ENCODE data around the gene ZNF189.

ZNF189 gene

DNA sequence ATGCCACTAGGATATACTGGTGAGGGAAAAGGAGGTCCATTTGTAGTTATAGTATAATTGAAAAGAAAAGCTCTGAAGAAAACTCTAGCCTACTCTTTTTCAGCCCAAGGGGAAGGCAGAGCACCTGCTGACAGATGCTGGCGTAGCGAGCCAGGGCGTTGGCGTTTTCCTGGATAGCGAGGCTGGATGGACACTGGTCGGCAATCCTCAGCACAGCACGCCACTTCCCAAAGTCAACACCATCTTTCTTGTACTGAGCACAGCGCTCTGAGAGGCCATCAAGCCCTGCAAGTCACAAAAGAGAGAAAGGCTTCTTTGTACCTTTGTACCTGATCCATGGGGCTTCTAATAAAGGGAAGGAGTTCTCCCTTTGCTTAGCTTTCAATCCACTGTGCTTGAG, 28.7 kb downstream of the ZNF189 start:
- no peak for FAIRE-seq

DNA sequence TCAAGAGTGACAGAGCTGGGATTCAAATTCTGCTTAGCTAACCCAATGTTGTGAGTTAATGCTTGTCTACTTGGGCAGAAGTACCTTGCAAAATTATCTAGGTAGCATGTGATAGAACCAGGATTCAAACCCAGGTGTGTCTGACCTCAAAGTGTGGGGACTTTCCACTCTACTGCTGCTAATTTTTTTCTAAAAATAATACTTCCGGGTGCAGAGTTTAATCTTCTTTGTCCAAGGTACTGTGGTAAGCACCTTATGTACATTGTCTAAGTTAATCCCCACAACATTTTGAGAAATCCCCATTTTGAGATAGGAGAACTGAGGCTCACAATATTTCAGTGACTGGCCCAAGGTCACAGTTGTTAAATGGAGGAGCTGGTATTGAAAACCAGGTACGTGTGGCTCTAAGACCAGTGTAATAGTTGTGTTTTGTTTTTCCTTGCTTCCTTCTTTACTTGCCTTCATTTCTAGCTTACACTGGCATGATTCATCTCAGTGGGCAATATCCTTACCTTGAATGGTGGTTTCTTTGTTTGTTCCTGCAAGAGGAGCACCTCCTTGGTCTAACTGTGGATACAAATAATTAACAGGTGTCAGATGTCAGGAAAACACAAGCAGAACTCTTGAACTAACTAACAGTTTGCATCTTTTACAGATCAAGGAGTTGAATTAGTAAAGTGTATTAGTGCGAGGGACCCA, 29.5 kb downstream of the ZNF189 start:
- FAIRE-seq = no peak

DNA sequence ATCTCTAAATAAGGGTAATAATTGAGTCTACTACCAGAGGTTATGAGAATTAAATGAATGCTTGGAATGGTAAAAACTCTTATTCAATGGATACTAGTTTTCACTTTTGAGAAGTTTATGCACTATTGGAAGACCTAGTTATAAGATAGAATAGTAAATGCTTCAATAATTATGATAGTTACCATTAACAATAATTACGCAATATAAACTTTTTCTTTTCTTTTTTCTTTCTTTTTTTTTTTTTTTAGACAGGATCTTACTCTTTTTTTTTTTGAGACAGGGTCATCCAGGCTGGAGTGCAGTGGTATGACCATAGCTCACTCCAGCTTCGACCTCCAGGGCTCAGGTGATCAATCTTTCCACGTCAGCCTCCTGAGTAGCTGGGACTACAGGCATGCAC, 30.3 kb downstream of the ZNF189 start:
- no peak for FAIRE-seq

DNA sequence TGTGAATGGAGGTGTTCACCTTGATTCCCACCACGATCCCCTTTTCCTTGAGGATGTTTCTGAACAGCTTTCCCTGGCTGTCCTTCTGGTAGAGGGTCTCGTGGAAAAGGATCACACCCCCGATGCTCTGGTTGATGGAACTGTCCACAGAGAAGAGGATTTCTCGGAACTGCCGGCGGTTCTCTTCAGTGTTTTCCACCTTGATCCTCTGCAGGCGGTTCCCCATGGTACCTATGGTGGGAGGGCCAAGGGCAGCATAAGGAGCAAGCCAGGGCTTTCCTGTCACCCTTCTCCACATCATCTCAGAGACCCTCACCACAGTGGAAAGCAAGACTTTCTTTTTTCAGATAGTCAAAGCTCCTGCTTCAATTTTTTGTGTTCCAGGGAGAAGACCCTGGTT, 31.1 kb downstream of the ZNF189 start:
- no peak for FAIRE-seq

DNA sequence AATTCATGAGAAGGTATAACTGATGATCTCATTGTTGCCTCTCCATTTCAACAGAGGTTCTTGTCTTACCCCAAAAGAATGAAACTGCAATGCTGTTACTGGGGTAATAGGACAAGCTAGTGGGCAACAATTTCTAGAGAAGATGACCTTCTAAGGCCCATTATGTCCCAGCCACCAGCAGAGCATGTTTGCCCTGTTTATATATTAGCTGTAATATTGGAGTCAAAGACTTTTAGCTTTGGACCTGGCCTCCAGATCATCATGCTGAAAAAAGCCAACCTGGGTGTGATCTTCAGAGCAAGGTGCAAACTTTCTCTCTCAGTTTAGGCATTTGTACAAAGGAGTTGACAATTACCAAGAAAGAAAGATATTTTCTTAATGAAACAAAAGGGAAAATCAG, 33.5 kb downstream of the ZNF189 start:
- no peak for FAIRE-seq

DNA sequence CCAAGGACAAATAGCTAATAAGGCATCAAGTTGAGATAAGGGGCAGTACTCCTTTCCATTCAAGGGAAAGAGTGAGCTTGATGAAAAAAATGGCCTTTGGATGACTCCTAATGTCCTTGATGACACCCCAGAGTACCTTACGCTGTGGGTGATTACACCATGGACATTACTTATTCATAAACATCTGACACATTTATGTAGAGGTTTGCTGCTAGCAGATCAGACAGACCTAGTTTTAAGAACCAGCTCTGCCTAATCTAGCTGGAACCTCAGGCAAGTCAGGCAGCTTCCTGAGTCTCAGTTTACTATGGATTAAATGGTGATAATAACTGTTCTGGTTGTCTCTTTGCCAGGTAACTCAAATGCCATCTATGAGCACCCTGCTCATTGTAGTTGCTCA, 34.1 kb downstream of the ZNF189 start:
- no peak for FAIRE-seq

DNA sequence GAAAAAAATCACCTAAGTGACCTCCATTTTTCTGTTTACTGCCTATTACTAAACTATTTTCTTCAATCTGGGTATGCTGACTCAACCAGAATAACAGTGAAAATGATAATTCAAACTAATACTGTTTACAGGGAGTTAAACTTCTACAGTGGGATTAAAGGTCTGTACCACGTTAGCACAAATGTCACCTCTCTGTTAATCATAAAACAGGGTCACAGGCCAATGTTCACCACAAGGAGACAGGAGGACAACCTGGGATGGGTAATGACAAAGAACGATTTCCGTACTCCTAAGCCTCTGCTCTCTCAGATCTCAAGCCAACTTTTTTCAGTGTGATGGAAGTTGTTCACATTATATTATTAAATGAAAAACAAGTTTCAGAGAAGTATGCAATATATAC, 34.6 kb downstream of the ZNF189 start:
- no peak for FAIRE-seq

DNA sequence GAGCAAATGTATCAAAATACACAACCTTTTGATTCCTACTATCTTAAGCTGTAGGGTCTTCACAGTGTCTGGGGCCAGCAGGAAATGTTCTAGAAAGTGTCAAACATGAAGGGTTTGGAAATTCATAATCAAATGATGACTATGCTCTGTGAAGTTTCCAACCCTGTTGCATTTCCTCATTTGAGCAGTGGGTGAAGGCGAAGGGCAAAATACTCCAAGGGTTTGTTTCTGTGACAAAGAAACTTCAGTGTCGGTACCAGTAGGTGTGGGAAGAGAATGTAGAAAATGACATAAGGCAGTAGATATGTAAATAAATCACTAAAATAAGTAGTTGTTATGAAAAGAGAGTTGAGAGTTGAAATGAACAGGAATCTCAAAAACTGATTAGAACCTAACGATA, 36.3 kb downstream of the ZNF189 start:
- peak; percentile 93 for FAIRE-seq

DNA sequence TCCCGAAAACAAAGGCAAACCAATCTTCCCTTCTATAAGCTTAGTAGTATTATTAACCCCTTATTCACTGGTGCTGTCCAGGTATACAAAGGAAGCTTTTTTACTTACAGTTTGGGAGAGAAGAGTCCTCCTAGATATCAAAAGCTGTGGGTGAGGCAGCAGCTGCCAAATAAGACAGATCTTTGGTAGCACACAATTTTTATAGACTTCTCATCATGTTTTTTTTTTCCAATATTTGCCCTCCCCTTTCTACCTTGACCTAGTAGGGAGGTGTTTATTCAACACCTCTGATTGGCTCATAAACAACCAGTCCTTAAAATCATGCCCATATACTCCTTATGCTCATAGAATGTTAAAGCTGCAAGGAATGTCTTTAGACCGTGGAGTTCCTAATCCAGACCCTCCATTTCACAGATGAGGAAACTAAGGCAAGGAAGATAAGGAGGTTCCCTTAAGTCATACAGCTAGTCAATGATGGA, 37.0 kb downstream of the ZNF189 start, which contains the start of gene ALDOB:
Gene ALDOB (minus strand): TSS at position 174 of the 479 bp plus-strand sequence. CDS start 4,887 bp downstream, outside the sequence.
- FAIRE-seq = no peak

DNA sequence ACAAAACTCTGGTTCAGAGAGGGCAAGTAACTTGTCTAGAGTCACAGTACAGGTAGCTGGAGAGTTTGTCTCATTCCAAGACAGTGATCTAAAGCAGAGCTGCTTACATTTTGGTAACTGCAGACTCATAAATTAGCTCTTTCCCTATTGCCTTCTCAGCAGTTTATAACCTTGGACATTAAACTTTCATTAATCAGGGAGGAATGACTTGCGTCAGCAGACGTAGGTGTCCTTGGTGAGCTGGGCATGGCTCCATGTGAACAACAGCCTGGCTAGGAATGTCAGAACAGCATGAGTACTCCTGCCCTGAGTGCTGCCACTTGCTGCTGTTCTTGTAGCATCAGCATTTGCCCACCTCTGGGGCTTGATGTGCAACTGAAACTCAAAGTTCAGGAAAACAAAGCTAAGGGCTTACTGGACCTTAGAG, 39.2 kb downstream of the ZNF189 start:
- FAIRE-seq = peak; percentile 100

DNA sequence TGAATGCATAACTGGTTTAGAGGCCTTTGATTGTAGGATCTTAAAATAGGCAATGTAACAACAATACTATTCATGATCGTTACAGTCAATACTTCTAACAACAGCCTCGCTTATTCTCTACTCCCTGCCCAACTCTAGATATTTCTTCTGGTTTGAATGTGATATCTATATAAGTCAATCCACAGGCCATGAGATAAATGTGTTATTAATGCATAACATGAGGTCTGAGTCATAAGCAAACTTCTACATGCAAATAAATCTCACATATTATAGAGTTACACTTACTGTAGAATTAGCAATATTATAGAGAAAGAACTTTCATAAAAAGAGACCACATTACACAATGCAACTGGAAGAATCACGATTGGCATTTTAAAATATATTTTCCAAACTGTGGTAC, 39.9 kb downstream of the ZNF189 start:
- FAIRE-seq = no peak

DNA sequence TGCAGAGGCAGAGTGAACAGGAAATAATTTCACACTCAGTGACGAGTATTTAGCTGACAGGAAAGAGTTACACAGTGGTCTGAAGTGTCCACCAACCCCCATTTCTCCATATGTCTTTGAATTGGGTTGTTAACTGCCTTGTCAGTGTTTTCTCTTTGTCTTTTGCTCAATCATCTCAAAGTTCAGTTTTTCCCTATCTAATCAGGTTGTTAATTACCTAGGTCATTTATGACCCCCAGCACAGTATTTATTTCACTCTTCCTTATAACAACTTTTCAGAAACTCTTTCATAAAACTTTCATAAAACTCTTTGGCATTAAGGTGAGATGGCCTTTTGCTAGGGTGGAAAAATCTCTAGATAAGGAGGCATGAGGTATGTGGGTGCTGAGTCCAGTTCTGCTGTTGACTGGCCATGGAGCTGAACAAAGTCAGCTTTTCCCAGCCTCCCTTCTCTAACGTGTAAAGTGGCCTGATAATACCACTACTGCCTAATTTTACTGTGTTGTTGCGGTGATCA, 42.1 kb downstream of the ZNF189 start:
- FAIRE-seq = no peak

DNA sequence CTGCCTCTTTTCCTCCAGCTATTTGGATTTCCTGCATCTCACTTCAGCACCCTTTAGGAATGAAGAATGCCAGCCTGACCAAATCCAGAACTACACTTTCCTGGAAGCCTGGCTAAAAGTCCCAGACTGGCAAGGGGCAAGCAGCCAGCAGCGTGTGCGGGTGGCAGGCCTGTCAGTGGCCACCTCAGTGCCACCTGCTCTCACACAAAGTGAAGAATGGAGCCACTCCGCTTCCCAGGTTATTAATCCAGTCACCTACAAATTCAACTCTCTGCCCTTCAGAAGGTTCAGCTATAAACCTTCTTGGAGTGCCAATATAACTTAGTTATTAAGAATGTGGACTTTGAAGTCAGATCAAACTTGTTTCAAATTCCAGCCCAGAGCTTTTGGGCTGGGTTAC, 43.7 kb downstream of the ZNF189 start:
- no peak for FAIRE-seq

DNA sequence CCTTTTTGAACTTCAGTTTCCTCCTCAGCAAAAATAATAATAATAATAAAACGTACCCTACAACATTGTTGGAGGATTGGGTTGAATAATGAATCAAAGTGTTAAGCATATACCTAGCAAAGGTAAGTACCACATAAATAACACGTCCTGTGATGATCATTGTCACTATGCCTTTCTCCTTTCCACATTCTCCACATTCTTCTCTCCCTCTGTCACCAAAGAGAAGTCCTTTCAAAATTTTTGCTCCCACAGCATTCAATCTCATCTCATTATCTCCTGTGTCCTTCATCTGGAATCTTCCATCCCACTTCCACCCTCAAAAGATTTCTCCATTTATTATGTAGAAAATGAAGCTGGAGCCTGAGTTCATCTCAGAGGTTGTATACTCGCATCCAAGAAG, 44.1 kb downstream of the ZNF189 start:
- peak; percentile 51 for FAIRE-seq

DNA sequence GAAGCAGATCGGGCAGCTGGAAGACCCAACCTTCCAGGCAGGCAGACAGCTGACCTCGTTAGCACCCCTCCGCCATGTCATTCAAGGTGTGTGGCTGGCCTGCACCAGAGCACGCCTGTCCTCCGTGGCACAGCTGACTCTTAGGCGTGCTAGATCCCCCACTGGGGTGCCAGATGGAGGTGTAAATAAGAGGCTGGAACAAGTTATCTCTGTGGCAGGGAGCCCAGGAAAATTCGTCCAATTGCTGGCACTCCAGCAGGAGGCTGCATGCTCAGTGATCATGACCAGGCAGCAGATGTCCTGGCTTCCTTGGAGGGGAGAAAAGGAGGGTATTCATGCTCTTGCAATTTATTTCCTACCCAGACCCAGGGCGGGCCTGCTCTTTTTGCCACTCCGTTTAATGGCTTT, 44.7 kb downstream of the ZNF189 start:
- FAIRE-seq = peak; percentile 97

DNA sequence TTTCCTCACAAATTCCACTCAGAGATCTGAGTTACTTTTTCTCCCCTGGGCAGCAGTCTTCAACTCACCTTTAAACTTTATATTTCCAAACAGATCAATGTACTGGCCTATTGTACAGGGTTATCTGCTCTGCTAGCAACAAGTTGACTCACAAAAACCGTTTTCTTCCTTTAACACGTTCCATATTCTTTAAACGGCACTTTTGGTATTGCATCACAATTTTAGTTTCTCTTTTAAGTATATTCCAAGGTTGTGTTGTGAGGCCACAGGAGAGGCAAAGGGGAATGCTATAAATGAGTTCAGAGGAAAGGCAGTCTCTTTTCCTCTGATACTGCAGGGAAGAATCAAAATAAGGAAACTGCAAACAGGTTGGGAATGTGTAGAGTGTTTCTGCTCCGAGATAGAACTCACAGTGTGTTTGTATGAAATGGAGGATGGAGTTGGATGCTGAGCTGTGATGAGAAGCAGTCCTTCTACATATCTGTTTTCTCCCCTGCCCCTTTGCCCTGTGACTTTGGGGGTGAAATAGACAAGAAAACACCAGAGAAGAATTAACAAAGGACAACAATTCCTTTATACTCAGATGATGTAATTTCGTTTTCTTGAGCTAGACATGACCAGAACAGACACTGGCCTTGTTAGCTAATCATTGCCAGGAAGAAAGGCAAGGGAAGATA, 46.8 kb downstream of the ZNF189 start:
- no peak for FAIRE-seq

DNA sequence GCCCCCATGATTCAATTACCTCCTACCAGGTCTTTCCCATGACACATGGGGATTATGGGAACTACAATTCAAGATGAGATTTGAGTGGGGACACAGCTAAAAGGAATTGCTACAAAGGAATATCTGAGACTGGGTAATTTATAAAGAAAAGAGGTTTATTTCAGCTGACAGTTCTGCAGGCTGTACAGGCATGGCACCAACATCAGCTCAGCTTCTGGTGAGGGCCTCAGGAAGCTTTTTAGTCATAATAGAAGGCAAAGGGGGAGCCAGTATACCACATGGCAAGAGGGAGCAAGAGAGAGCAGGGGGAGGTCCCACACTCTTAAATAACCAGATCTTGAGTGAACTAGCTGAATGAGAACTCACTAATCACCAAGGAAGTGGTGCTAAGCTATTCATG, 48.1 kb downstream of the ZNF189 start:
- FAIRE-seq = no peak

DNA sequence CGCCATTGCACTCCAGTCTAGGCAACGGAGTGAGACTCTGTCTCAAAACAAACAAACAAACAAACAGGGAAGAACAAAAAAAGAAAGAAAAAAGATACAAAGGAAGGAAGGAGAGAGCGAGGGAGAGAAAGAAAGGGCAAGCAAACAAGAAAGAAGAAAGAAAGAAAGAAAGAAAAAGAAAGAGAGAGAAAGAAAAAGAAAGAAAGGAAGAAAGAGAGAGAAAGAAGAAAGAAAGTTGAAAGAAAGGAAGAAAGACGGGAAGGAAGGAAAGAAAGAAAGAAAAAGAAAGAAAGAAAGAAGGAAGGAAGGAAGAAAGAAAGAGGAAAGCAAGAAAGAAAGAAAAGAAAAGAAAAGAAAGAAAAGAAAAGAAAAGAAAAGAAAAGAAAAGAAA, 50.0 kb downstream of the ZNF189 start:
- FAIRE-seq = no peak

DNA sequence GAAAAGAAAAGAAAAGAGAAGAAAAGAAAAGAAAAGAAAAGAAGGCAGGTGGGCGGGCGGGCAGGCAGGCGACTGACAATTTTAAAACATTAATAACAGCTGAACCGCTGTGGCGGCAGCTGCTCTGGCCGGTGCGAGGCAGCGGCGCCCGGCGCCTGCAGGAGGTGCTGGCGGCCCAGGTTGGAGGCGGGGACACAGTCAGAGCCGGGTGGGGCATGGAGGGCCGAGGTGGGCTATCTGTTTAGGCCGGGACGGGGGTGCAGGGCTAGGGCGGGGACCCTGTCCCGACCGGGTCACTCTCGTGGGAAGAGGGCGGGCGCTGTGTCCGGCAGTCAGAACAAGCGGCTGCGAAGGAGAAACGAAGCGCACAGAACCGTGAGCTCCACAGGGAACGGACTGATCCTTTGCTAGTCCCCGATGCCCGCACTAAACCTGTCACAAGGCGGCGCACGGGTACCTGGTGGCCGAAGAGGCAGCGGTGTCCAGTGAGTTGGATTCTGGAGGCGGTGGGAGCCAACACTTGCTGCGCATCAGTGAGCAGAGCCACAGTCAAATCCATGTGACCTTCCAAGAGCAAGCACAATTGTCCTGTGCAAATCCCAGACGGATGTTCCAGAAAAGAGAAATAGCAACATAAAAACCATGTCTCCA, 50.5 kb downstream of the ZNF189 start:
- FAIRE-seq = no peak

DNA sequence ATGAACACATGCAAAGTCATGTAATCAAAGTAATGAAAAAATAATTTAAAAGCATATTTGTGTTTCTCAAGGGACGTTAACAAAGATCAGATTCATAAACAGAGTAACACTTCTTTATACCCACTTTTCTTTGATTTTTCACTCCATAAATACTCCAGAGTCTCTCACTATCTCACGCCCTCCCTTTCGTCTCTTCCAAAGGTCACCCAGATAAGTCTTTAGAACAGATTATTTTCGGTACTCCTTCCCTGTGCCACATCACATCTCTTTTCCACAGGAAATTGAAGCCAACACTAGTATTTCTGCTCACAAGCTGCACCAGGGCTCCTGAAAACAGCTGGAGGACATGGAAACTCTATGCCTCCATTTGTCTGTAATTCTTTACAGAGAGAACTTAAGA, 52.3 kb downstream of the ZNF189 start:
- no peak for FAIRE-seq

DNA sequence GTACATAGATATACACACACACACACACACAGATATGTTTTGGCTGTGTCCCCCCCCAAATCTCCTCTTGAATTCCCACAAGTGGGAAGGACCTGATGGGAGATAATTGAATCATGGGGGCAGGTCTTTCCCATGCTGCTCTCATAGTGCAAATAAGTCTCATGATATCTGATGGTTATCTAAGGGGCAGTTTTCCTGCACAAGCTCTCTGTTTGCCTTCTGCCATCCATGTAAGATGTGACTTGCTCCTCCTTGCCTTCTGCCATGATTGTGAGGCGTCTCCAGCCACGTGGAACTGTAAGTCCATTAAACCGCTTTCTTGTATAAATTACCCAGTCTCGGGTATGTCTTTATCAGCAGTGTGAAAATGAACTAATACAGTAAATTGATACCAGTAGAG, 52.8 kb downstream of the ZNF189 start:
- no peak for FAIRE-seq

DNA sequence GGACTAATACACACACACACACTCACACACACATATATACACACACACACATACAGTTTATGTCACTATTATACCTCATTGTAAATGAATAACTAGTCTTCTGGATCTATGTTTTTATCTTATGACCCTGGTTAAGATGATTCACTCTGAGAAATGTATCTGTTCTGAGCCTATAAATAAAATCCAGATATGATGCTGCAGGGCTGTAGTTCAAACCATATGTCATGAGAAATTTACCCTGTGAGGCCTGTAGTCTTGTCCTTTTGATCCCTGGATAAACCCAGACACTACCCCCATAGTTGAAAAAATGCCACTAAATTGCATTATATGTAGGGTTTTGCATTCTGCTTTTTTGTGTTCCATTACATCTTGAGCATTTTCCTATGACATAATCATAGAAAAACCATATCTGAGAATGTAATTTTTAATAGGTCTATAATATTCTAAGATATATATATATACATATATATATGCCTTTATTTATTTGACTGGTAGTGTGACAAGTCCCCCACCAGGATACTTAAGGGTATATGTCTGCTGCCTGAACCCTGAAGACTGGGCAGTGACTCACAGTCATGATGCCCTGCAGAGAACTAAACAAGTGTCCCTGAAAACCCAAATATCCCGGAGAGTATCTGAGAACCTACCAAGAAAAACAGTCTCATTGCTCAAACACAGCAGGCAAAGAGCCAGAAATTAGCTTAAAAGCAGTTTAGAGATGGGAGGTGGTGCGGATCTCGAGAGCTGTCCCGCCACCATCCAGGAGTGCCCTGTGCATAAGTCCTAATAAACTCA, 55.3 kb downstream of the ZNF189 start:
- no peak for FAIRE-seq

DNA sequence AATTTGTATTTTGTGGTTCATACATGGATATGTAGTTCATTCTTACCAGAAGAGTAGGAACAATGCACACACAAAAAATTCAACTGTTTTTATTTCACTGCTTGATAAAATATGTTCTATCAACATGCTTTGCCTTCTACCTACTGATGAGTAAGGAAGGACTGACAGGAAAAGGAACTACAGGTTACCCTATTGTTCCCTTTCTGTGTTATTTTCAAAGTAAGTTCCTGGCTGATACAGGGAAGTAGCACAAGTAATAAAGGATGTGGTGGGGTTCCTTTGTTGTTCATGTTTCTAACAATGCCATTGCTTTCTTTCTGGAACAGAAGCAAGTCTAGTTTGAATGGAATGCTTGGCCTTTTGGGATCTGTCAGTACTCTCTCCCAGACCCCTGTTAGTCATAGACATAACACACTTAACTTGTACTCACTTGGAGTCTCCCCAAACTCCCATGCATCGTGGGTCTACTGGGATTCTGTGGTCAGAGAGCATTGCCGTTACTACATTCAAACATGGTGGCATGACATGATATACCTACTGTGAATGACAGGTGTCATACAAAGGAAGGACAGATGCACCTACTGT, 57.1 kb downstream of the ZNF189 start:
- no peak for FAIRE-seq

All from islet of Langerhans (tissue), 1 donor.